Measurements from ENCODE around the gene MESD.

MESD gene

DNA sequence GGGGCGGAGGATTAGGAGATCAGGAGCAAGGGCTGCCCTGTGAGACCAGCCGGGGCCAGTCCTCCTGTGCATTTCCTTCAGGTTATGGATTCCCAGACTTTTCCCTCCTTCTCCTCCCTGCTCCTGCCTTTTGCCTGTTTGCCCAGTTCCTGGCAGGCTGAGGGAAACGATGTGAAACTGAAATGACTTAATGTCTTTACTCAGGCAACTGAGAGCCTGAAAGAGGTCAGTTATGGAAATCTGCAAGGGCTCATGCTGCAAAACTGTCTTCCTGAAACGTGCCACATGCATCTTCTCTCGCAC is 57.2 kb downstream of the MESD start:
- Histone ChIP-seq H3K9ac (ENCODE audit: low read length) (no peak overlapping the region), H3K4me3 (ENCODE audit: low read length) (no peak overlapping the region), H3K27me3 (ENCODE audit: control insufficient read depth, insufficient read depth, low read length) (no peaks in the 10 kb centered on the region), H3K4me1 (ENCODE audit: control insufficient read depth, insufficient read depth, low read length) (peaks cover 33% of the 10 kb centered on the region), H3K36me3 (ENCODE audit: control insufficient read depth, insufficient read depth, low read length) (no peaks in the 10 kb centered on the region), H3K27ac (ENCODE audit: low read depth, low read length) (peak overlapping the region; percentile 90)

DNA sequence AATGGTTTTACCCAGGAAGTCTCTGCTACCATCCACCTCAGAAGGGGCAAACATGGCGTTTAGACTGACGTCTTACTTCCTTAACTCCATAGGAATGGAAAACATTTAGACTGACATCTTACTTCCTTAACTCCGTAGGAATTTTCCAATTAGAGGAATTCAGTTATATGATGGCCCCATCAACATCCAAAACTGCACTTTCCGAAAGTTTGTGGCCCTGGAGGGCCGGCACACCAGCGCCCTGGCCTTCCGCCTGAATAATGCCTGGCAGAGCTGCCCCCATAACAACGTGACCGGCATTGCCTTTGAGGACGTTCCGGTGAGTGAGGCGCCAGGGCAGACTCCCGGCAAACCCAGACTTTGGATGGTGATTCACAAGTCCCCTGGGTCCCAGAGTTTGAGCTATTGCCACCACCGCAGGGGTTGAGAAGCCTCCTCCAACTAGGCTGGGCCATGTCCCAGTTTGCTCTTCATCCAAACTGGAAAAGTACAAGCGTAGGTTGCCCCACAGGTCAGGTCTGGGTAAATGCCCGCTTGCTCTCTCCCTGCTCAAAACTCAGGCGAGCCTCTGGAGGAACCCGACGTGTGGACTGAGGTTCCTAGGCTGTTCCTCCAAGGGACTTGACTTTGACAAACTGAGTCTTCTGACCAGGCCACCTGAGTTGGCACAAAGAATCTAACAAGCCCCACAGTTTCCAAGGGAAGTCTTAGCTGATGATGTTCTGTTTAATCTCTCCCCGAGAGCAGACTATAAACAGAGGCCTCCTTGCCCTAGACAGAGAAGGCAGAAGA is 57.7 kb downstream of the MESD start:
- H3K27ac ChIP-seq (ENCODE audit: low read depth, low read length): peak overlapping the region; percentile 90

DNA sequence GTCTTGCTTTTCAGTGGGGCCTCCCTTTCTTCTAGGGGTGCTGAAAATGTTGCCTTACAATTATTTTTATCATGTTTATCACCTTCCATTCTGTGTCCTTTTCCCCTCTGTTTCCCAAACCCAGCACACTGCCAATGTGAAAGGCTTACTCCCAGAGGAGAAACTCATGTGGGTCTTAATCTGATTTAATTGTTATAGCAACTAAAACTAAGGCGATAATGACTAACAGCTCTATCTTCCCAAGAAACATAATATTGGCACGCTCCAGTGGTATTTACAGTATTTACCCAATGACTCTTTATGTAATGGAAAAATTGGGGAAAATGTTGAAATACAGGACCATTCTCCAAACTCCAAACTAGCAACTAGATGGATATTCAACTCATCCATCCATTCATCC is 58.4 kb downstream of the MESD start:
- Histone ChIP-seq H3K4me1 (ENCODE audit: control insufficient read depth, insufficient read depth, low read length) (peaks cover 27% of the 10 kb centered on the region), H3K36me3 (ENCODE audit: control insufficient read depth, insufficient read depth, low read length) (no peaks in the 10 kb centered on the region), H3K4me3 (ENCODE audit: low read length) (no peak overlapping the region), H3K27me3 (ENCODE audit: control insufficient read depth, insufficient read depth, low read length) (no peaks in the 10 kb centered on the region), H3K27ac (ENCODE audit: low read depth, low read length) (no peak overlapping the region), H3K9ac (ENCODE audit: low read length) (no peak overlapping the region)

More for the DNA sequence above, 57.7 kb downstream of the MESD start:
- Histone ChIP-seq H3K36me3 (ENCODE audit: control insufficient read depth, insufficient read depth, low read length) (no peaks in the 10 kb centered on the region), H3K4me1 (ENCODE audit: control insufficient read depth, insufficient read depth, low read length) (peaks cover 32% of the 10 kb centered on the region), H3K4me3 (ENCODE audit: low read length) (no peak overlapping the region), H3K27me3 (ENCODE audit: control insufficient read depth, insufficient read depth, low read length) (no peaks in the 10 kb centered on the region), H3K9ac (ENCODE audit: low read length) (no peak overlapping the region)

DNA sequence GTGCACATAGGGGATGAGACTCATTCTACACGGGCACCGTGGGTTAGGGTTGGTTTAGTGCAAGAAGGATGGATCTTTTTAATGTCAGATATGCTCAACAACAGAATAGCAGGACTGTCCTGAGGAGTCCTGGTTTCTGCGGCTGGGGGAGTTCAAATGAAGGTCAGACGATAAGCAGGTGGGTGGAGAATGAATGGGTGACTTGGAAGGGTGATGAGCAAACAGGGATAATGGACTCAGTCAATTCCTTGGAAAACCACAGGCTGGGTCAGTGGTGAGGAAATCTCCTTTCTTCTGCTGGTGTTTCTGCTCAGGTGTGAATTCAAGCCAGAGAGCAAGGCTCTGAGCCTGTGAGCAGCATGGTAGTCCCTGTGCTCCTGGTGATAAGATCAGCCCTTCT is 59.9 kb downstream of the MESD start:
- Histone ChIP-seq H3K9ac (ENCODE audit: low read length) (no peak overlapping the region), H3K4me3 (ENCODE audit: low read length) (no peak overlapping the region), H3K4me1 (ENCODE audit: control insufficient read depth, insufficient read depth, low read length) (peaks cover 18% of the 10 kb centered on the region), H3K27me3 (ENCODE audit: control insufficient read depth, insufficient read depth, low read length) (no peaks in the 10 kb centered on the region), H3K27ac (ENCODE audit: low read depth, low read length) (no peak overlapping the region), H3K36me3 (ENCODE audit: control insufficient read depth, insufficient read depth, low read length) (no peaks in the 10 kb centered on the region)

DNA sequence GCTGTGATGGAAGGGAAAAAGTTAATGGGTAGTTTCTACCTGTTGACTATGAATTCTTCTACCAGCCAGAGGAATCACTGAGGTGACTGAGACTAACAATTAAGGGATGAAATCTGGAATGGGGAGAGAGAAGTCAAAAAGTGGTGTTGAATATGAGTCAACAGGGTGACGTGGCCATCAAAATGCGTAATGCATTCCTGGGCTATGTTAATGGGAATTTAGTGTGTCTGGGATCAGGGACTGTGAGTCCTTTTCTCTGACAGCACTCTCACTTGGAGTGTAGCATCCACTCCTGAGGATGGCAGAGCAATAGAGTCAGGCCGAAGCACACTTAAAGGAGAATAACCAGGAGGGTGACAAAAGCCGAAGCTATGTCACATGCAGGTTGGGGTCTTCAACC is 60.4 kb downstream of the MESD start:
- H3K27me3 ChIP-seq (ENCODE audit: control insufficient read depth, insufficient read depth, low read length): no peaks in the 10 kb centered on the region

DNA sequence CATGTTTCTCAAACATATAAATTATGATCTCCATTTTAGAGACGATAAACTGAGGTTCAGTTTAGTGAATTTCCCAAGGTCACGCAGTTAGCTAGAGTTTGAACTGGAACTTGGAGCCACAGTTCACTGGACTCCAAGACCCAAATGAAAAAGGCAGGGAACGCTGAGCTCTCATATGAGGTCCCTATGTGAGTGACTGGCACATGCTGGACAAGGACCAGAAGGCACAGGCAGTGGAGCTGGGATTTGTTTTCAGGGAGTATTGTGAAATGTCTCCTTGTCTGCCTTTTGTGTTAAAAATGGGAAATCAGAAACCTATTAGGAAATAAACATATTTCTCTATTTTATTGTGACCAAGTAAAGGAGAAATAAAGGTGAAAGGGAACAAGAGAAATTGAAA is 63.5 kb downstream of the MESD start:
- H3K27me3 ChIP-seq (ENCODE audit: control insufficient read depth, insufficient read depth, low read length): no peaks in the 10 kb centered on the region
- no peak overlapping the region for H3K9ac ChIP-seq (ENCODE audit: low read length)
- no peaks in the 10 kb centered on the region for H3K36me3 ChIP-seq (ENCODE audit: control insufficient read depth, insufficient read depth, low read length)
- no peak overlapping the region for H3K4me3 ChIP-seq (ENCODE audit: low read length)
- no peaks in the 10 kb centered on the region for H3K4me1 ChIP-seq (ENCODE audit: control insufficient read depth, insufficient read depth, low read length)
- H3K27ac ChIP-seq (ENCODE audit: low read depth, low read length): no peak overlapping the region

More for the DNA sequence above, 60.4 kb downstream of the MESD start:
- no peaks in the 10 kb centered on the region for H3K36me3 ChIP-seq (ENCODE audit: control insufficient read depth, insufficient read depth, low read length)
- H3K27ac ChIP-seq (ENCODE audit: low read depth, low read length): no peak overlapping the region
- H3K9ac ChIP-seq (ENCODE audit: low read length): no peak overlapping the region
- peaks cover 18% of the 10 kb centered on the region for H3K4me1 ChIP-seq (ENCODE audit: control insufficient read depth, insufficient read depth, low read length)
- H3K4me3 ChIP-seq (ENCODE audit: low read length): no peak overlapping the region

DNA sequence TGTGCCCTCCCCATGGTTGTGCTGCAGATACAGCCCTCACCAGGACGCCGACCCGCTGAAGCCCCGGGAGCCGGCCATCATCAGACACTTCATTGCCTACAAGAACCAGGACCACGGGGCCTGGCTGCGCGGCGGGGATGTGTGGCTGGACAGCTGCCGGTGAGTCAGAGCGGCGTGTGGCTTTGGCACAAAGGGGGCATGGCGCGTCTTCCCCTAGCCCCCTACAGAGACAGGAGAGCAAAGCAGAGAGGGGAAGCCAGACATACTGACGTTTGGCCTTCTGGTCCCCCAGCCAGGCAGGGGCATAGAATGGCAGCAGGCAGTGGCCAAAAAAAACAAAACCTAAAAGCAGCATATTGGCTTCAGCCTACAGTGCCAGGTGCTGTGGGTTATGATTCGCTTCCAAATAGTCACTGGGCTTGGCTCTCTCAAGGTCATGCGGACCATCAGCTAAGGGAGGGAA is 64.0 kb downstream of the MESD start:
- no peak overlapping the region for H3K9ac ChIP-seq (ENCODE audit: low read length)
- no peaks in the 10 kb centered on the region for H3K27me3 ChIP-seq (ENCODE audit: control insufficient read depth, insufficient read depth, low read length)
- H3K4me3 ChIP-seq (ENCODE audit: low read length): no peak overlapping the region
- H3K4me1 ChIP-seq (ENCODE audit: control insufficient read depth, insufficient read depth, low read length): no peaks in the 10 kb centered on the region
- H3K27ac ChIP-seq (ENCODE audit: low read depth, low read length): no peak overlapping the region
- no peaks in the 10 kb centered on the region for H3K36me3 ChIP-seq (ENCODE audit: control insufficient read depth, insufficient read depth, low read length)

DNA sequence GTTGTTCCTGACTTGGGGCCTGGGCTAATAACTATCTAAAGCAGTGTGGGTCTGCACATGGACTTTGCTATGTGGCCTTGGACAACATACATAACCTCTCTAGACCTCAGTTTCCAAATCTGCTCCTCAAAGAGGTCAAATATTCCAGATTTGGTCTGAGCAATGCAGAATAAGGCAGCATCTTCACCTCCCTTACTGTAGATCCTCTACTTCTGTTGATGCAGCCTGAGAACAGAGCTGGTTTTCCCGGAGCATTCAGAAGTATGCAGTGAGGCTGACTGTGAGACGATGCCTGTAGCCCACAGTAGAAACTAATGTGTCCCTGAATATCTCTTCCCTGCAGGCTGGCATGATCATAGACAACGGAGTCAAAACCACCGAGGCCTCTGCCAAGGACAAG is 65.3 kb downstream of the MESD start:
- no peaks in the 10 kb centered on the region for H3K4me1 ChIP-seq (ENCODE audit: control insufficient read depth, insufficient read depth, low read length)
- H3K4me3 ChIP-seq (ENCODE audit: low read length): no peak overlapping the region
- no peak overlapping the region for H3K9ac ChIP-seq (ENCODE audit: low read length)
- no peaks in the 10 kb centered on the region for H3K27me3 ChIP-seq (ENCODE audit: control insufficient read depth, insufficient read depth, low read length)
- H3K27ac ChIP-seq (ENCODE audit: low read depth, low read length): no peak overlapping the region
- H3K36me3 ChIP-seq (ENCODE audit: control insufficient read depth, insufficient read depth, low read length): no peaks in the 10 kb centered on the region

DNA sequence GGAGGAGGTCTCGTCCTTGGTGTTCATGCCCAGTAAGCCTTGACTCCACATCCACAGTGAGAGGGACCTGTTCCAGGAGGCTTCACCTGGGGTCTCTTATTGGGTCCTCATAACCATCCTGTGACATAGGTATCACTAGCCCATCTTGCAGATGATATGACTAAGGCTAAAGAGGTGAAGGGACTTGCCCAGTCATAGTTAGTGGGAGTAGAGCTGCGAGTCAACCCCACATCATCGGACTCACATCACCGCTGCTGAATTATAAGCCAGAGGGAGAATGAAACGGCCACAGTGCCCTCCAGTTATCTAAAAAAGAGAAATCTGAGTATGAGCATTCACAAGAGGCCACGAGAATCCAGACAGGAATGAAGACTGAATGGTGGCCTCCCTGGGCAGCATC is 66.0 kb downstream of the MESD start:
- no peaks in the 10 kb centered on the region for H3K27me3 ChIP-seq (ENCODE audit: control insufficient read depth, insufficient read depth, low read length)
- no peak overlapping the region for H3K4me3 ChIP-seq (ENCODE audit: low read length)
- no peak overlapping the region for H3K27ac ChIP-seq (ENCODE audit: low read depth, low read length)
- no peak overlapping the region for H3K9ac ChIP-seq (ENCODE audit: low read length)
- H3K36me3 ChIP-seq (ENCODE audit: control insufficient read depth, insufficient read depth, low read length): no peaks in the 10 kb centered on the region
- H3K4me1 ChIP-seq (ENCODE audit: control insufficient read depth, insufficient read depth, low read length): no peaks in the 10 kb centered on the region

DNA sequence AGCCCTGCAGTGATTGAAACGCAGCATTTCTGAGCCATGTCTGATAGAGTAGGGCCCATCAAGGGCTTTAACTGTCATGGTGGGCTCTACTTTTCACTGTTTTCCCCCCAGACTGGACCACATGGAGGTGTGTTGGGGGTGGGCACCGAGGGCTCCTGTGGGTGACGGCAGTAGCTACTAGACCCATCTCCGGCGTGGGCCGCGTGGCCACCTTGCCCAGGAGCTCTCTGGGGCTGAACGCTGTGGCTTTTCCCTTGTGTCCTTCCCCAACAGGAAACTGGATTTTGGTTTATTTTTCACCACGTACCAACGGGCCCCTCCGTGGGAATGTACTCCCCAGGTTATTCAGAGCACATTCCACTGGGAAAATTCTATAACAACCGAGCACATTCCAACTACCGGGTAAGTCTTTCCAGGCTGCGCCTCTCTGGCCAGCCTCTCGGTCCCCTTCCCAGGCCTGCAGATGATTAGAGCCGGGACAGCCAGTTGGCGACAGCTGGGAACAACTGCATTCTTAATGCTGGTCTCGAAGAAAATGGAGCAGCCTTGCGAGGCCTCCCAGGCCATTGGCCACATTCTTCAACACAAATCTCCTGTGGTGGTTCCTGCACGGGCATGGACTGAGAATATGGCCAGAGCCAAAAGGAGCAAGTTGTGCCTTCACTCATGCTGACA is 67.7 kb downstream of the MESD start:
- Histone ChIP-seq H3K4me1 (ENCODE audit: control insufficient read depth, insufficient read depth, low read length) (no peaks in the 10 kb centered on the region), H3K27ac (ENCODE audit: low read depth, low read length) (no peak overlapping the region), H3K9ac (ENCODE audit: low read length) (no peak overlapping the region), H3K36me3 (ENCODE audit: control insufficient read depth, insufficient read depth, low read length) (no peaks in the 10 kb centered on the region), H3K4me3 (ENCODE audit: low read length) (no peak overlapping the region), H3K27me3 (ENCODE audit: control insufficient read depth, insufficient read depth, low read length) (no peaks in the 10 kb centered on the region)

DNA sequence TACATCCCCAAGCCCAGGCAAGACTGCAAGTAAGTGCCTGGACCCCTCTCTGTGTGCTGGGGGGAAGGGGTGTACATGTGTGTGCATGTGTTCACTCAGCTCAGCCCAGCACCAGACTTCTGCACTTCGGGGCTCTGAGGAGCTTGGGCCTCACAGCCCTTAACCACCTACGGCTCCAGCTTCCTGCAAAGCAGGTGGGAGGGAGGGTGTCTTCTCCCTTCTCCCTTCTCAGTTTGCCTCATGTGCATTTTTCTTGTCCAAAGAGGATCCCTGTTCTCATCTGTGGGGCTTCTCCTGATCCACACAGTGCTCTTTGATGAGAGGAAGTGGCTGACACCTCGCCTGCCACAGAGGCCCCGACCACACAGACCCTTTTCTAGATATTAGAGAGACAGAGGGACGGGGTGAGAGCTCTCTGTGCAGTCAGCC is 69.3 kb downstream of the MESD start:
- no peak overlapping the region for H3K9ac ChIP-seq (ENCODE audit: low read length)
- H3K36me3 ChIP-seq (ENCODE audit: control insufficient read depth, insufficient read depth, low read length): no peaks in the 10 kb centered on the region
- H3K27me3 ChIP-seq (ENCODE audit: control insufficient read depth, insufficient read depth, low read length): no peaks in the 10 kb centered on the region
- no peak overlapping the region for H3K4me3 ChIP-seq (ENCODE audit: low read length)
- no peak overlapping the region for H3K27ac ChIP-seq (ENCODE audit: low read depth, low read length)
- H3K4me1 ChIP-seq (ENCODE audit: control insufficient read depth, insufficient read depth, low read length): no peaks in the 10 kb centered on the region

DNA sequence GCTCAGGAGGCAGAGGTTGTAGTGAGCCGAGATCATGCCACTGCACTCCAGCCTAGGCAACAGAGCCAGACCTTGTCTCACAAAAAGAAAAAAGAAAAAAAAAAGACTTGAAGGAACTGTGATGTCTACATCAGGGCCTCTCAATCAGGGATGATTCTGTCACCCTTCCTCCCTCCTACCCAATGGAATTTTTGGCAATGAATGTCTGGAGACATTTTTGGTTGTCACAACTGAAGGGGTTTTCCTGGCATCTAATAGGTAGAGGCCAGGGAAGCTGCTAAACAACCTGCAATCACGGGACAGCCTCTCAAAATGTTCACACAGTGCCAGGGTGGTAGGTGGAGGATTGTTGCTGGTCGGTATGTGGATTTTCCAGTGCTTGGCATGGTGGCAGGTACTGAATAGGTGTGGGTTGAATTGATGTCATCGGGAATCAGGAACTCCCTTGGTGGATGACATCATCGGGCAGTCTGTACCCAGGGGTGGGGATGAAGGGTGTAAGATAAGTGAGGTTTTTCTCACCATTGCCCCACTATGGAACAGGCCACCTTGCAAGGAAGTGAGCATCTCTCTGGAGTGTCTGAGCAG is 71.3 kb downstream of the MESD start:
- H3K9ac ChIP-seq (ENCODE audit: low read length): no peak overlapping the region
- peaks cover 2% of the 10 kb centered on the region for H3K4me1 ChIP-seq (ENCODE audit: control insufficient read depth, insufficient read depth, low read length)
- H3K27me3 ChIP-seq (ENCODE audit: control insufficient read depth, insufficient read depth, low read length): no peaks in the 10 kb centered on the region
- no peak overlapping the region for H3K27ac ChIP-seq (ENCODE audit: low read depth, low read length)
- H3K36me3 ChIP-seq (ENCODE audit: control insufficient read depth, insufficient read depth, low read length): no peaks in the 10 kb centered on the region
- H3K4me3 ChIP-seq (ENCODE audit: low read length): no peak overlapping the region

Measured in rectal smooth muscle tissue (tissue), 1 donor.